ENCODE results near the gene EYS.

EYS gene

GRCh38 chr6:65072500-65072899 lies 634.5 kb downstream of the EYS start:
- no peaks in the 10 kb centered on the region for H3K4me1 ChIP-seq (ENCODE audit: insufficient read depth, low read length, poor library complexity, severe bottlenecking)
- no peak overlapping the region for H3K4me2 ChIP-seq (ENCODE audit: low read depth, low read length, poor library complexity, severe bottlenecking)
- no peak overlapping the region for H3K4me3 ChIP-seq (ENCODE audit: low read length, poor library complexity, severe bottlenecking)
- H2AFZ ChIP-seq (ENCODE audit: low read length): no peak overlapping the region
- H3K27me3 ChIP-seq (ENCODE audit: insufficient read depth, low read length, poor library complexity, severe bottlenecking): no peaks in the 10 kb centered on the region
- H3K9ac ChIP-seq (ENCODE audit: low read depth, low read length, poor library complexity, severe bottlenecking): no peak overlapping the region
- no peaks in the 10 kb centered on the region for H3K79me2 ChIP-seq (ENCODE audit: insufficient read depth, low read length)
- H3K9me3 ChIP-seq (ENCODE audit: insufficient read depth, low read depth, low read length): no peaks in the 10 kb centered on the region
- H3K36me3 ChIP-seq (ENCODE audit: insufficient read depth, low read length): no peaks in the 10 kb centered on the region
- 0 out of 2 replicates have a peak, but pooled peaks cover 3% of the 10 kb centered on the region for H3K9me2 ChIP-seq (replicated peaks; ENCODE audit: low read depth, low read length)
- no peak for TF ChIP-seq EZH2phosphoT487 (IDR thresholded peaks at IDR 0.05; ENCODE audit: borderline replicate concordance)
- TF ChIP-seq CTCF (conservative IDR thresholded peaks at IDR 0.05; ENCODE audit: low read length): no peak
- H4K20me1 ChIP-seq (ENCODE audit: insufficient read depth, low read length, poor library complexity, severe bottlenecking): no peaks in the 10 kb centered on the region
- H3F3A ChIP-seq (ENCODE audit: low read depth): no peaks in the 10 kb centered on the region

- TF ChIP-seq CTCF (conservative IDR thresholded peaks at IDR 0.05; ENCODE audit: low read length) (no peak), EZH2phosphoT487 (IDR thresholded peaks at IDR 0.05; ENCODE audit: borderline replicate concordance) (no peak)
- Histone ChIP-seq H2AFZ (ENCODE audit: low read length) (no peak overlapping the region), H3K4me2 (ENCODE audit: low read depth, low read length, poor library complexity, severe bottlenecking) (no peak overlapping the region), H3K4me1 (ENCODE audit: insufficient read depth, low read length, poor library complexity, severe bottlenecking) (no peaks in the 10 kb centered on the region), H3K9me2 (replicated peaks; ENCODE audit: low read depth, low read length) (0 out of 2 replicates have a peak, but pooled peaks cover 3% of the 10 kb centered on the region), H3K9me3 (ENCODE audit: insufficient read depth, low read depth, low read length) (no peaks in the 10 kb centered on the region), H3K27me3 (ENCODE audit: insufficient read depth, low read length, poor library complexity, severe bottlenecking) (no peaks in the 10 kb centered on the region), H4K20me1 (ENCODE audit: insufficient read depth, low read length, poor library complexity, severe bottlenecking) (no peaks in the 10 kb centered on the region), H3K9ac (ENCODE audit: low read depth, low read length, poor library complexity, severe bottlenecking) (no peak overlapping the region), H3K36me3 (ENCODE audit: insufficient read depth, low read length) (no peaks in the 10 kb centered on the region), H3K79me2 (ENCODE audit: insufficient read depth, low read length) (no peaks in the 10 kb centered on the region), H3K4me3 (ENCODE audit: low read length, poor library complexity, severe bottlenecking) (no peak overlapping the region), H3F3A (ENCODE audit: low read depth) (no peaks in the 10 kb centered on the region)
These were observed 635.5 kb downstream of the EYS start for GRCh38 chr6:65071480-65071879.

GRCh38 chr6:65064844-65065243 lies 642.2 kb downstream of the EYS start:
- Histone ChIP-seq H3K36me3 (ENCODE audit: insufficient read depth, low read length) (no peaks in the 10 kb centered on the region), H4K20me1 (ENCODE audit: insufficient read depth, low read length, poor library complexity, severe bottlenecking) (no peaks in the 10 kb centered on the region), H3K79me2 (ENCODE audit: insufficient read depth, low read length) (no peaks in the 10 kb centered on the region), H3F3A (ENCODE audit: low read depth) (no peaks in the 10 kb centered on the region), H3K27me3 (ENCODE audit: insufficient read depth, low read length, poor library complexity, severe bottlenecking) (no peaks in the 10 kb centered on the region), H2AFZ (ENCODE audit: low read length) (no peak overlapping the region), H3K4me3 (ENCODE audit: low read length, poor library complexity, severe bottlenecking) (no peak overlapping the region), H3K9me3 (ENCODE audit: insufficient read depth, low read depth, low read length) (no peaks in the 10 kb centered on the region), H3K4me1 (ENCODE audit: insufficient read depth, low read length, poor library complexity, severe bottlenecking) (no peaks in the 10 kb centered on the region), H3K9ac (ENCODE audit: low read depth, low read length, poor library complexity, severe bottlenecking) (no peak overlapping the region), H3K4me2 (ENCODE audit: low read depth, low read length, poor library complexity, severe bottlenecking) (no peak overlapping the region), H3K9me2 (replicated peaks; ENCODE audit: low read depth, low read length) (no peaks in the 10 kb centered on the region)
- no peak for TF ChIP-seq EZH2phosphoT487 (IDR thresholded peaks at IDR 0.05; ENCODE audit: borderline replicate concordance)
- TF ChIP-seq CTCF (conservative IDR thresholded peaks at IDR 0.05; ENCODE audit: low read length): no peak

Data from Loucy (cell line).